ENCODE results near the gene DYNC1H1. TPM values are rescaled to one million over a fixed set of nuclear protein-coding genes. Genes with fewer than 3 reads are reported as not detected.

The DYNC1H1 gene
- total RNA-seq, 1 donor from 2014 or later, result 357 TPM

DNA sequence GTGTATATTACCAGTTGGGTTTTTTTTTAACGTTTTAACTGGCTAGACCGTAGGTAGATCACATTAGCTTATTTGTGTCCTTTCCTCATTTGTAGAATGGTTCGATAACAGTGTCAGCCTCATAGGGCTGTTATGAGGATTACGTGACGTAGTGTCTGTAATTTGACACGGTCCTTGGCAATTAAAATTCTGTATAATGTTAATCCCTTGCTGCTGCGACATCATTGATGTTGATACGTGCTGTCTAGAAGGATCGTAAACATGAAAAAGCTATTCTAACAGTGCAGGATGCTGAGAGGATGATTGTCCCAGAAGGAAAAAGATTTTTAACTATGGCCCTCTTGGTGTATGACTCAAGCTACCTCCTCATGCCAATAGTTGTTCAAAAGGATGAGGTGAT lies 71.5 kb downstream of the DYNC1H1 start:
- DNase-seq (ENCODE audit: low spot score), result no peak

DNA sequence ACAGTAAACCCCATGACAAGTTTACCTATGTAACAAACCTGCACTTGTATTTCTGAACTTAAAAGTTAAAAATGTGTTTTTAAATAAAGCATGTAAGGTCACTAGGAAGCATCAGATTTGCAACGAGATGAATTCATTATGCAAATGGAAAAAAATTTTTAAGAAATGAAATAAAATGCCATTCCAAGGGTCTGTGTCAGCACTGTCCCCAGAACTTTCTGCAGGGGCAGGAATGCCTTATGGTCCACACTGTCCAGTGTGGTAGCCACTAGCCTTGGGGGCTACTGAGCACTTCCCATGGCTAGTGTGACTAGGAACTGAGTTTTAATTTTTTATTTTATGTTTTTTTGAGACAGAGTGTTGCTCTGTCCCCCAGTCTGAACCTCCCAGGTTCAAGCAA lies 73.3 kb downstream of the DYNC1H1 start:
- no peak for DNase-seq (ENCODE audit: low spot score)

DNA sequence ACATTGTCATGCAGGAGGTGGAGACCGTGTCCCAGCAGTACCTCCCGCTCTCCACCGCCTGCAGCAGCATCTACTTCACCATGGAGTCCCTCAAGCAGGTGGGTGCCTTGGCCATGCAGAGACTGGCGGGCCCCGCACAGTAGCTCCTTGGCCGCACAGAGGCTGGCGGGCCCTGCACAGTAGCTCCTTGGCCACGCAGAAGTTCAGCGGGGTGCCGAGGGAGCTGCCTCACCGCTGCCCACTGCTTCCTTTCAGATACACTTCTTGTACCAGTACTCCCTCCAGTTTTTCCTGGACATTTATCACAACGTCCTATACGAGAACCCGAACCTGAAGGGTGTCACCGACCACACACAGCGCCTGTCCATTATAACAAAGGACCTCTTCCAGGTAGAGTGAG lies 74.8 kb downstream of the DYNC1H1 start:
- DNase-seq (ENCODE audit: low spot score), result no peak

DNA sequence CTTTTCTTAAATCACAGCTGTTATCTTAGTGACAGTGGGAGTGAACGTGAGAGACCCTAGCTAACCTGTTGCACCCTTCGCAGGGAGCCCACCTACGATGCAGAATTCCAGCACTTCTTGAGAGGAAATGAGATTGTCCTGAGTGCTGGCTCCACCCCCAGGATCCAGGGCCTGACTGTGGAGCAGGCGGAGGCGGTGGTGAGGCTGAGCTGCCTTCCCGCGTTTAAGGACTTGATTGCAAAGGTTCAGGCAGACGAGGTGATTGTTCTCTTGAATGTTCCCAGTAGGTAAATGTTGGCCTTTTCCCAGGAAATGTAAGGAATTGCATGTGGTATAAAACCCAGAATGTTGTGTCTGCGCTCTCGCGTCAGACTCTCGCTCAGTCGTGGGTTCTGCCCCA lies 75.8 kb downstream of the DYNC1H1 start:
- DNase-seq (ENCODE audit: low spot score), result no peak

DNA sequence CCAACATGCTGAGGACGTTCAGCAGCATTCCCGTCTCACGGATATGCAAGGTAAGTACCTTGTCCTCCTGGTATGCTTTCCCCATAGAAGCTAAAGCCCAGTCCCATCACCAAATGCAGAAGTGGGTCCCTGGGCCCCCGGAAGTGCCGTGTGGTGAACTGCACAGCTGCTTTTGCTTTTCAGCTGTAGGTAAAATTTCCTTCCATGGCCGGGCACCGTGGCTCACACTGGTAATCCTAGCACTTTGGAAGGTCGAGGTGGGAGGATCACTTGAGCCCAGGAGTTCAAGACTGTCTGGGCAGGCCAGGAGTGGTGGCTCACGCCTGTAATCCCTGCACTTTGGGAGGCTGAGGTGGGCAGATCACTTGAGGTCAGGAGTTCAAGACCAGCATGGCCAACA lies 78.3 kb downstream of the DYNC1H1 start:
- no peak for DNase-seq (ENCODE audit: low spot score)

DNA sequence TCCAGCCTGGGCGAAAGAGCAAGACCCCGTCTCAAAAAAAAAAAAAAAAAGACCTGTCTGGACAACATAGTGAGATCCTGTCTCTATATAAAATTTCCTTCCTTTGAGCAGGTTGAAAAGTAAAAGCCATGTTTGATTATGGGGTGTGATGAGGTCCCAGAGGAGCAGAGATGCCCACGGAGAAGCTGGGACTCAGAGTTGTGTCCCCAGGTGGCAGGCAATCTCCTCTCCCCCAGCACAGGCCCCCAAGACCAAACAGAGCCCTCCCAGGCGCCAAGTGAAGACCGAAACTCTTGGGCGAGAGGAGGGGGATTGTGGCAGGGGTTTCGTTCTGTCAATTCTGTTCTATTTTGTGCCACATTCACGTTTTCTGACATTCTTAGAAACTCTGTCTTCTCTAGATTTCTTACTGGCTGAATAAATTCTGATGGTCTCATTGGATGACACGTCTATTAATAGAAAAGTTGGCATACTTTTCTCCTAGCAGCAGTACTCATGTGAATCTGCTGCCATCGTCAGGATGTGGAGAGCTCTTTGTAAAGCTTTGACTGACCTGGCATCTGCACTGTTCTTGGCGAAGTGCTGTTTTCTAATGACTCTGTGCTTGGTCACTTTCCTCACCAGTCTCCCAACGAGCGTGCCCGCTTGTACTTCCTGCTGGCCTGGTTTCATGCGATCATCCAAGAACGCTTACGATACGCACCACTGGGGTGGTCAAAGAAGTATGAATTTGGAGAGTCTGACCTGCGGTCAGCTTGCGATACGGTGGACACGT lies 79.1 kb downstream of the DYNC1H1 start:
- DNase-seq (ENCODE audit: low spot score), result no peak

- no peak for DNase-seq (ENCODE audit: low spot score)
Observed at GRCh38 chr14:102044566-102044965, 80.2 kb downstream of the DYNC1H1 start.

GRCh38 chr14:102046337-102047278 lies 82.2 kb downstream of the DYNC1H1 start:
- peak; percentile 92 for DNase-seq (ENCODE audit: low spot score)

DNA sequence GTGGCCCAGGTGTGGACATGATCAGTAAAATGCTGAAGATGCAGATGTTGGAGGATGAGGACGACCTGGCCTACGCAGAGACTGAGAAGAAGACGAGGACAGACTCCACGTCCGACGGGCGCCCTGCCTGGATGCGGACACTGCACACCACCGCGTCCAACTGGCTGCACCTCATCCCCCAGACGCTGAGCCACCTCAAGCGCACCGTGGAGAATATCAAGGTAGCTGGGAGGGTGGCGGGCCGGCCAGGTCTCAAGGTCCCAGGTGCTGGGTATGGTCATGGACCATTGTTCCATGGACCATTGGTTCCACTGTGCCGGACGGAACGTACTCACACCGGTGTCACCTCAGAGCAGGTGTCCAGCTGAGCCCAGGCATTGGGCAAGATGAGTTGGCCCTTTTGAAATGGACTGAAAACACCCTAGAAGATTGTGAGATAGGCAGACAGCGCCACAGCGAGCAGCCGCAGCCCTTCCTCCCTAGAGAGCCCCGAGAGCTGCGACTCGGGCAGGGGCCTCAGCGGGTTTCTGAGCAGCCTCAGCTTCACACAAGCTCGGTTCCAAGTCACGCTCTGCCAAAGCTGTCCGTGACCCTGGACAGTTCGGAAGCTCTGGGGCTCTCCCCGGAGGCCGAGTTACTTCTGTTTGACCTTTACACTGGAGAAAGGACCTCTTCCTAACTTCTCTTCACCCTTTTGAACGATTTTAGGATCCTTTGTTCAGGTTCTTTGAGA lies 83.6 kb downstream of the DYNC1H1 start:
- DNase-seq (ENCODE audit: low spot score), result no peak

GRCh38 chr14:102049258-102050025 lies 85.1 kb downstream of the DYNC1H1 start:
- no peak for DNase-seq (ENCODE audit: low spot score)

DNA sequence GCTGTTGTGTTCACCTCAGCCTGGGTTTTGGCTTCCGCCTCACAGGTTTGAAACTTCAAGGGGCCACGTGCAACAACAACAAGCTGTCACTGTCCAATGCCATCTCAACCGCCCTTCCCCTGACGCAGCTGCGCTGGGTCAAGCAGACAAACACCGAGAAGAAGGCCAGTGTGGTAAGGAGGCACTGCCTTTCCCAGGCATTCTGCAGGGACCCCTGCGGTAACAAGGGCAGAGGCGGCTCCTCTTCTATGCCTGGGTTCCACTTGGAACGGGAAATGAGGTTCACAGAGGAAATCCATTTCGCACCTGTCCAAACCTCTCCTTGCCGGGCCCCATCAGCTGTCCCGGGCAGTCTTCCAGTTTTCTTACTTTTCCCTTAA lies 85.6 kb downstream of the DYNC1H1 start:
- no peak for DNase-seq (ENCODE audit: low spot score)

GRCh38 chr14:102050625-102051024 lies 86.3 kb downstream of the DYNC1H1 start:
- DNase-seq (ENCODE audit: low spot score), result peak; percentile 87

- DNase-seq (ENCODE audit: low spot score), result no peak
Observed at GRCh38 chr14:102052522-102052921, 88.1 kb downstream of the DYNC1H1 start.

DNA sequence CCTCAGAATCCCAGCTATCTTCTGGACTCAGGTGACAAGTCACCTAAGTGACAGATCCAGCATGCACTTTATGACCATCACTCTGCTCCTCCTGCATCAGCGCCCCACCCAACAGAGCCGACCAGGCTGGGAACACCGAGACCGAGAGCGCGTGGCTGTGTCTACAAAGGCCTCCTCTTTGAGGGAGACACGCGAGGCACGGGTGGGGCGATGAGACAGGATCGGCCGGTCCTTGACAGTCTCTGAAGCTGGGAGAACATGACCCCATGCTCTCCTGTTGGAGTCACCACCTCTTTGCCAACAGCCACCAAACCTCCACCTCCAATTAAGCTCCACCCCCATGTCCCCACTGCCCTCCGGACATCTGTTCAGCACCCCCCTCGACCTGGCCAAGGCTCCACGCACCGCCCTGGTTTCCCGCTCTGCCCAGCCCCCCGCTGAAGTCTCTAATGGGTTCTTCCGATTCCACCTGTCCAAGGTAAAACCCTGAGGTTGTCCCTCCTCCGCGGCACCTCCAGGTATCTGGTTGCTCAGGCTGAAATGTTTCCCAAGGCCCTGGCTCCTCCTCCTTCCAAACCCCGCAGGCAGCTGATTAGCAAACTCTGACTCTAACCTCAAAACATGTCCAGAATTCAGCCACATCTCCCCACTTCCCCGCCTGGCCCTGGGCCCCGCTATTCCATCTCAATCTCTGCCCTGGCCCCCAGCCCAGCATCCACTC lies 91.0 kb downstream of the DYNC1H1 start:
- peak; percentile 46 for DNase-seq (ENCODE audit: low spot score)

- DNase-seq (ENCODE audit: low spot score), result no peak
Observed at GRCh38 chr14:102056694-102057442, 92.5 kb downstream of the DYNC1H1 start.

DNA sequence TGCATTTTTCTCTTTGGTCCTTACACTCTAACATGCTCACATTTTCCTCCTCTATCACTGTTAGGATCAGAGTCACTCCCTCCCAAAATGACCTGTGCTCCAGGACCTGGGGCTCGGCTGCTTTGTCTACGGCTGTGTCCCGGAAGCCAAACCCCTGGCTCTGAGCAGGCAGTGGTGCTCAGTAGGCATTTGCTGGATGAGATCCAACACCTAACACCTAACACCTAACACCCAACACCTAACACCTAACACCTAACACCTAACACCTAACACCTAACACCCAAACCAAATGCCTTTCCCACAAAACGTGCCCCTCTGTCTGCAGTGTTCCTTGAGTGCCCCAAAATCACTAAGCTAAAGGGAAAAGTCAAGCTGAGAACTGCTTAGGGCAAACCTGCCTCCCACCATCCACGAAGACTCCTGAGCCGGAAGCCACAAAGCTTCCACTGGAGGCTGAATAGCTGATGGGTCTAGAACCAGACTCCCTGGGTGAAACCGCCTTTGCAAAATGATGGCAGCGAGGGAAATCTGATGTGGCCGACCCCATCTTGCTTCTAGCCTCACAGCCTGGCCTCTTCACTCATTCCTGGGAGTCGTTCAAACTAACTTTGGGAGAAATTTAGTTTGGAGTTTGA lies 93.2 kb downstream of the DYNC1H1 start:
- DNase-seq (ENCODE audit: low spot score), result no peak

- DNase-seq (ENCODE audit: low spot score), result no peak
Observed at GRCh38 chr14:102058146-102058545, 93.8 kb downstream of the DYNC1H1 start.

- no peak for DNase-seq (ENCODE audit: low spot score)
Observed at GRCh38 chr14:102058961-102059360, 94.6 kb downstream of the DYNC1H1 start.

- DNase-seq (ENCODE audit: low spot score), result peak; percentile 80
Observed at GRCh38 chr14:102063109-102063807, 98.9 kb downstream of the DYNC1H1 start.
